ENCODE results near the gene NCOA1.
"Not testable (repeated sequence)": the region's sequence is repeated elsewhere in the genome, so short reads cannot be mapped to it uniquely, and the experiment has no call there.

Gene NCOA1

DNA sequence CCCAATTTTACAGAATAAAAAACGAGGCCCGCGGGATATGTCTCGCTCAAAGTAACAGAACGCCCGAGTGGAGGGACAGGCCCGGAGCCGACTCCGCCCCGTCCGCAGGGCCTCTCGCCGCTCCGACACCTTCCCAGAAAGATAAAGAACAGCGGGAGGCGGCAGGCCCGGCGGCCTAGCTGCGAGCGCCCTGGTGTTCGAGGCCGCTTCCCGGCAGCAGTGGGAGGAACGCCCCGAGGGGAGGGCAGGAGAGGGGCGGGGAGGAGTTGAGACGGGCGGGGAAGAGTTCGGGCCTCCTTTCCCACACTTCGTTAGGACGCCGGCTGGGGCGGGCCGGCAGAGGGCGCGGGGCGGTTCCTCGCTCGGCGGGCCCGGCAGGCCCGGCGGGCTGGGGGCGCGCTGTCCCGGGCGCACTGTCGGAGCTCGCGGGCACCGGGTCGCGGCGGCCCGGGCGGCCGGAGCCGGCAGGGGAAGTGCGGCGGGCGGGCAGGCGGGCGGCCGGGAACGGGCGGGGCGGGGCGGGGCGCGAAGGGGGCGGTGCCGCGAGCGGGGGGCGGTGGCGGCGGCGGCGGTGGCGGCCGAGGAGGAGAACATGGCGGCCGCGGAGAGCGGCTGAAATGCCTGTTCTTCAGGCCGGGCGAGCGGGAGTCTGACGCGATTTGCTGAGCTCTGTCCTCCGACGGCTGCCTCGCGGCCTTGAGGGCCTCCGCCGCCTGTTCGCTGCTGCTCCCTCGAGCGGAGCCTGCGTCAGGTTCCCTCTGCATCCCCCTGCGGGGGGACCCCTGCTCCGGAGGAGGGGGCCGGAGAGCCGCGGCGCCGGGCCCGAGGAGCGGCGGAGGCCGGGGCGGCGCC, at the start of gene NCOA1:
Gene NCOA1 (plus strand): TSS at position 565 of the 852 bp plus-strand sequence. CDS start 167,424 bp downstream, outside the sequence.
- peak; percentile 66 for DNase-seq

DNA sequence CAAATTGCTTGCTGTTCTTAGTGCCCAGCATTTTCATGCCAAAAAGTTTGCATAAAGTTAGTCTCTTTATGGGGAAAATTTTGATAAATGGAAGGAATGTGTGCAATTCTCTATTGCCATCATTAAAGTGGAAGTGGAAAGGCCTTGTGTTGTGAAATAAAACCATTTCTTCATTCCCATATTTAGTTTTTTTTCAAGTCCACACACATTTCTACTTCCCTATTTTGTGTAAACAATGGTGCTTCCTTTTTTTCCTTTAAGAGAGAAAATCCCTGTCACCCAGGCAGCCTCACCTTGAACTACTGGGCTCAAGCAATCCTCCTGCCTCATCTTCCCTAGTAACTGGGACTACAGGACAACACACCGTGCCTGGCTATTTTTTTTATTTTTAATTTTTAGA, 42.3 kb upstream of the NCOA1 start:
- no peak for DNase-seq

DNA sequence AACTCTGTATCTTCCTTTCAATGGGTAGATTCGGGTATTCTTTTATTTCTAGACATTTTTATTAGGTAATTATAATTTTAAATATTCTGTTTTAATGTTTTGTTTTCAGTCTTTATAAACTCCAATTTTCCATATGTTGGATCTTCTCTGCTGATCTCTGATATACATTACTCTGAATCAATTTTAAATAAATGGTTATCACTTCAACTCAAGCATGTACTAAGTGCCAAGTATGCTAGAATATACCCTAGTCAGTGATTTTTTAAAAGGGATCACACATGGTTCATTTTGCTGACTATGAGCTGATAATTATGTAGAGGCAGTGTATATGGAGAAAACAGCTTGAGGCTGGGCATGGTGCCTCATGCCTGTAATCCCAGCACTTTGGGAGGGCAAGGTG, 41.7 kb upstream of the NCOA1 start:
- DNase-seq: no peak

DNA sequence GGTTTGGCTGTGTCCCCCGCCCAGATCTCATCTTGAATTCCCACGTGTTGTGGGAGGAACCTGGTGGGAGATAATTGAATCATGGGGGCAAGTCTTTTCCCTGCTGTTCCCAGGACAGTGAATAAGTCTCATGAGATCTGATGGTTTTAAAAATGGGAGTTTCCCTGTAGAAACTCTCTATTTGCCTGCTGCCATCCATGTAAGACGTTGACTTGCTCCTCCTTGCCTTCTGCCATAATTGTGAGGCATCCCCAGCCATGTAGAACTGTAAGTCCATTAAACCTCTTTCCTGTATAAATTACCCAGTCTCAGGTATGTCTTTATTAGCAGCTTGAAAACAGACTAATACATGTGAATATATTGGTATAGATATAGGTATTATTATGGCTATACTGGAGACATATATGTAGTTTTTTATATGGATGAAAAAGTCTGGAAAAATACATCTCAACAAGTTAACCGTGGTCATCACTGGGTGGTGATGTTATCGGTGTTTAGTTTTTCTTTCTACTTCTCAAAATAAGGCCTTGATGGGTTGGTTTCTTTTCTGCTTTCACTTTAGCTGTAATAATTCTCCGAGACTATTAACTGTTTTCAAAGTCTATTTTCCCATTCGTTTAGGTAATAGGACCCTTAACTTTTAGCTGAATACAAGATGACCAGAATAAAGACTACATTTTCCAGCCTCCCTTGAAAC, 39.1 kb upstream of the NCOA1 start:
- no peak for DNase-seq

DNA sequence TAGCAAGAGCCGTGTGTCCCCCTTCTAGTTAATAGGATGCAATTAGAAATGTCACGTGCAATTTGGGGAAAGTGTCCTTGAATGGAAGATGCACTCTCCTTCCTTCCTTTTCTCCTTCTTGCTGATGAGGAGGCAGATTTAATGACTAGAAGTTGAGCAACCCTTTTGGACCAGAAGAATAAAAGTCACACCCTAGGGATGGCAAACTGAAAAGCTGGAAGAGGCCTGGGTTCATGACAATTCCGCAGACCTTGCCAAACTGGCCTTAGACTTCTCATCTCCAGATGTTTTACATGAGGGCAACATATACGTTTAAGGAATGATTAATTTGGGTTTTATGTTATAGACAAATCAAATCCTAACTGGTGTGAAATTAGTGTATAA, 38.6 kb upstream of the NCOA1 start:
- no peak for DNase-seq

DNA sequence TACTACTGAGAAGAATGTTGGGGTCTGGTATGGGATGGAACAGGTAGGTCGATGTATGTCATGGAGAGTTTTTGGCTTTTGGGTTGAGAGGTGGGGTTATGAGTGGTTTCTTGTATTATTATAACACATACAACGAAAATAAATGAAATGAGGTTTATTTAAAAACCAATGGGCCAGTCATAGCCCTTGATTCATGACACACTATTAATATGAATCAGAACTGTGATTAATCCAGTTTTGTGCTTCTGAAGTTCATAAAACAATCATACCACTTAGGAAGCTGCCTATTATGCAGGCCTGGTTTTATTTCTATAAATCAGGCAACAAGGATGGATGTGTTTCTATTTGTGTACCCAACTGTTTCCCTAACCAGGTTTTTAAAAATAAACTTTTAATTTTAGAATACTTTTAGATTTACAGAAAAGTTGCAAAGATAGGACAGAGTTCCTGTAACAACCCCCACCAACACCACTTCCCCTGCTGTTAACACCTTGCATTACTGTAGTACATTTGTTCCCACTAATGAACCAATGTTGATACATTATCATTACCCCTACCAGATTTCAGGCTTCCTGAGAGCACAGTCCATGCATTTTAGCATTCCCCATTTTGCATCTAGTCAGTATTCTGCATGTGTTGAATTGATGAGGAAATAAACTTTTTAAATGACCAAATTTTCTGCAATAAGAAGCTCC, 37.5 kb upstream of the NCOA1 start:
- DNase-seq: no peak

DNA sequence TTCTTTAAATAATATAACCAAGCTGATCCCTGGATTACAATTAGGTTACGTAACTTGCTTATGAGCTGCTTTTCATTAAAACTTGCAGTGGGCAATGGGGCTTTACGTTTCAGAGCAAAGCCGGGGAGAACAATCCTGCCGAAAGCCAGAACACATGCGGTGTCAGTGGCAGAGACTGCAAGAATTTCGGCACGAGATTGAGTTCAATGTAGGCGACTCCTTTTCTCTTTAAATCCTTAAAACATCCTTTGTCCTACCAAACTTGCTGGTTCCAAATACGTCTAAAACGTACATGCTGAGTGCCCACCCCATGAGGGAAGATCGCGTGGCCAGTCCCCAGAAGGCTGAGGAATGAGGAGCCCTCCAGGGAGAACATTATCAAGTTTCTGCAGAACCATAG, 36.8 kb upstream of the NCOA1 start:
- DNase-seq: no peak

DNA sequence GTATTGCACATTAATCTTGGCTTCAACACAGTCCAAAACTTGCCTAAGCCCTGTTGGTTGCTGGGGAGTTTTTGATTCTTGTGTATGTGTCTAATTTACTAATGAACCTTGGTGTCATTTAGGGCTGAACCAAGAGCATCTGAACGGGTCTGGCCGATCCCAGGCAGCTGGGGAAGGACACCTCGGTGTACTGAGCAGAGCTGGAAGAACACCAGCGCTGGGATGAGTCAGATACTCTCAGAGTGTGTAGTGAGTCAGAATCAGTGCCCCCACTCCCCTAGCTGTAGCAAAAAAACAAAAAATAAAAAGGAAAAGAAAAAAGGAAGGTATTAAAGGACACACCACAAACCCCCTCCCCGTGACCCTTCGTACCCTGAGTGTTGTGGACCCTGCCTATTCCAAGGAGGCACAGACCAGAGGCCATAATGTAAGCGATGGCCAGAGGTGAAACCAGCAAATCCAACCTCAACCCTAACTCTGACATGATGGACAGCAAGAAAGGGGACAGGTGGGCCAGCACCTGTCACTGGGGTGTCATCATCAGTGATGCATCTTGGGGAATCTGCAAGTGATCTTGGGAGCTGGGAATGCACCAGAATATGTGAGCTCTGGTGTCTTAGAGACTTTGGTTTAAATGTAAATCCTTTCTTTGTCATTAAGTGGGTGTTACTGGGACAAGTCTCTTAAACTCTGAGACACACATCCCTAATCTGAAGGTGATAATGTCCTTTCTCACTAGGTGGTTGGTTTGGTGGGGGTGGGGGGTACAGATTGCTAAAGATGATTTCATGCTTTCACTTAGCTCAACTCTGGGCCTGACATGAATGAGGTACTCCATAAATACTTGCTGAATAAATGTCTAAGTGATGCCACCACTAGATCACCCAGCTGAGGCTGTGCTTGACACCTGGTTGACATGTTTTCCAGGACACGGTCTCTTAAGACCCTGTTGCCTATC, 34.2 kb upstream of the NCOA1 start:
- no peak for DNase-seq

DNA sequence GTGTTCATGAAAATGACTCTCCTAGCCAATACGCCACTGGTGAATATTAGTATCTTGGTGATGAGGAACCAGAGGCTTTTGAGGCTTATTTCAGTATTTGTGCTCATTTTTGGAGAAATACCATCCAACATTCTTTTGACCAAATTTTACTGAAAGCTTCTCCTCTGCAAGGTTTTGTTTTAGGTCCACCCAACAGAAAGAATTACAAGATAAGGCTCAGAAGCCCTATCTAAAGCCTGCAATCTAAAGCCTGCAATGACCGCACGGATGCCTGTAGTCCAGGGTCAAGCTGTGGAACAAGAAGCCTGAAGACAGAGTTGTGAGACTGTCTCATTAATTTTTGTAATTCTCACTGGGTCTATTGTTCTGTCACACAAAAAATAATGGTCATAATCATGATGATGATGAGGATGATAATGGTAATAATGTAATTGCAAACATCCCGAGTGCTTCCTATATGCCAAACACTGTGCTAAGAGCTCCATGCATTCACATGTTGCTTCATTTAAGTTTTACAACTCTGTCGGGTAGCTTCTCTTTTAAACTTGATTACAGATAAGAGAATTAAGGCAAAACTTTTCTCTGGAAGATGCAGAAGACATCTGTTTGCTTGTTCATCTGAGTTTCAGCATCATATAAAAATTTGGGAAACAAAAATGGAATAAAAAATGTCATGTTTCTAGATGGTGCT, 33.2 kb upstream of the NCOA1 start:
- DNase-seq: no peak

DNA sequence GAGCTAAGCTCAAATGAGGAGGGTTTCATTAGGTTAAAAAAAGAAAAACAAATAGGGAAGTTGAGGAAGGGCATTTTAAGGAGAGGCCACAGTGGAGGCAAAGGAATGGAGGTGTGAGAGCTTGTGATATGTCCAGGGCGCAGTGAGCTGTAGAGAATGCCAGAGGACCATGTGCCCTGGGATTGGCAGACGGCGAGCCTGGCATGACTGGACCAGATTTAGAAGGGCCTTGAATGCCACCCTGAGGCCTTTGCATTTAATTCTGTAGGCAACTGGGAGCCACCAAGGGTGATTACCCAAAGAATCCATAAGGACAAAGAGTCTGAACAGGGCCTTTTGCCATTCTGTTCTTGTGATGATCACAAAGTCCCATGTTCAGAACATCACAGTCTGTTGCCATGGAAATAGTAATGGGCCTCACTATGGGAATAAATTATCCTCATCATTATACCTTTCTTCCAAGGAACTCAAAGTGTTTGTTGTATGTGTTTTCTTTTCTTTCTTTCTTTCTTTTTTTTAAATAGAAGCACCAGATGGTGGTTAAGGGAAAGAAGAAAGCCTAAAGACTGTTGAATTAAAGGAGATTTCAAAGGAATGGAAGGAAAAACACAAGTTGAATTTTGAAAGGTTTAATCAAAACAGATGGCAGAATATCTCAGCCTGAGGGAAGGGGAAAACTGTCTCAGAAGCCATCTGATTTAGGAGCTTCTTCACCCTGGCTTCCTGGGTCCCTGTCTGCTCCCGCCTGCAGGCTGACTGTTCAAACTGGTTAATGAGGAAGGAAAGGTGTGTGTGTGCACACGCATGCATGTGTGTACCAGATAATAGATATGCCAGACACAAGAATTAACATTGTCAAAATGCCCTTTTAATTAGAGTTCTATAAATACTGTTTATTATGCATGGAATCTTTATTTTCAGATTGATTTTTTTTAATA, 31.6 kb upstream of the NCOA1 start:
- no peak for DNase-seq

DNA sequence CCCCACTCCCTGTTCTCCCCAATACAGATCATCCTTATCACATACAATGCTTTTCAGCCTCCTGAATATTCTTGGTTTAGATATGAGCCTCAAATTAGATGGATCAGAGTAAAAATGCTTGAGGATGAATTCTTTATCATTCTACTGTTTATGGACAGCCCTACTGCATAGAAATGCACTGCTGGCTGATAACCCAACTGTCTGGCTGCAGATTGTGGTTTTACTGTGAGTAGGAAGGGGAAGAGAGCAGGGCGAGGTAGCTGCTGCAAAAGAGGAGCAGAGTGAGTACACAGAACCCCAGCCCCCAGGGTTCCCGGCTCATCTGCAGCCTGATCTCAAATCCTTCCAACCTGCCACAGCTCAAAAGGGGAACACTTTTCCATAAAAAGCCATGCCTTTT, 29.4 kb upstream of the NCOA1 start:
- DNase-seq: no peak

DNA sequence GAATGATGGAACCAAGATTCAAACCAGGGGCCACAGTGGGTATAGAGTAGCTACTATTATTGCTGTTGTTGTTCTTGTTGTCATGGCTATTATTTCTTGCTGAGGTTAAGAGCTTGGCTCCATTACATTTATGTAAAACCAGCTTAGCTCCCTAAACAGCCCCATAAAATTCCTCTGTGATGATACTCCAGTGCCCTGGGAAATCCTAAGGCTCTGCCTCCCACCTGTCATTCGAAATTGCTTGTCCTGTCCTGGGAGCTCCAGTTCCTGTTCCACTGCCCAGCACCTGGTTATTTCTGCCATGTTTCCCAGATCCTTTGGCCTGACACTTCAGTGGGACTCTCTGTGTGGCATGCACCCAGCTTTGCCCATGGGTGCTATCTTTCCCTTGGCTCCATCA, 27.8 kb upstream of the NCOA1 start:
- no peak for DNase-seq

DNA sequence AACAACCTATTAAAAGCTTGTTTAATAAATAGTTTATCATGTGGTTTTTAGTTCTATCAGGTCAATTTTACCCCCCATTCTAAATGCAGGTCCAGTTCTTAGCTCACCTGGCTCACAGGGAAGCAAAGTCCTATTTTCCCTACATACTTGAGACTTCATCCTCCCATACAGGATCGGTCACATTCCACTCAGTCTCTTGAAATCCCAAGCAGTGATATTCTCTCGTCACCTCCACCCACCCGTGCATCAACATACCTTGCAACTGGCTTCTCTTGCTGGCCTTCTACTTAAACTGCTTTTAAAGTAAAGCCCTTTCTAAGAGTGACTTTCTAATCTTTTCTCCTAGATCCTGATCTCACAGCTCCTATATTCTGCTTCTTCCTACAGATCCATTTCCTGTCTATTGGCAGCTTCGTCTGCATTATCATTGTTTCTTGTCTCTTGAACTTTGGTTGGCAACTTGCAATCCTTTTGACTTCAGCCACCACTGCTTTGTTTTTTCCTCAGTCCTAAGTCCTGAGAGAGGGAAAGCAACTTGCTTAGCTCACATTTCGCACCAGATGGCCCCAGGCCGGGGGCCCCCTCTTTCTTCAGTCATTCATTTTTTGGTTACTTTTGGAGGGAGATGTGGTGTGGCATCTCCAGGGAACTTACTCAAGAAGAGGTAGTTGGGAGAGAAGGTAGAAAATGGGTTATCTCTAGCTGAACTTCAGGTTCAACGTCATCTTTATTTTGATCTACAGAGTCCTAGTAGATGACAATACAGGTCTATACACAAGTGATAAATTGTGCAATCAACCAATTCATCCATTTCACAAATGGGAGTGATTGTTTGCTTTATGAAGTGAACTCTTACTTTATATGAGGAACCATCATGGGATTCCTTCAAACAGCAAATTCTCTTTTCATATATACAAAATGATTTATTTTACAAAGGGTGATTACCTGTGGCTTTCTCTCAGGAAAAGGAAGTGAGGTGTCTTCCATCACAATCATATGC, 23.9 kb upstream of the NCOA1 start:
- no peak for DNase-seq

DNA sequence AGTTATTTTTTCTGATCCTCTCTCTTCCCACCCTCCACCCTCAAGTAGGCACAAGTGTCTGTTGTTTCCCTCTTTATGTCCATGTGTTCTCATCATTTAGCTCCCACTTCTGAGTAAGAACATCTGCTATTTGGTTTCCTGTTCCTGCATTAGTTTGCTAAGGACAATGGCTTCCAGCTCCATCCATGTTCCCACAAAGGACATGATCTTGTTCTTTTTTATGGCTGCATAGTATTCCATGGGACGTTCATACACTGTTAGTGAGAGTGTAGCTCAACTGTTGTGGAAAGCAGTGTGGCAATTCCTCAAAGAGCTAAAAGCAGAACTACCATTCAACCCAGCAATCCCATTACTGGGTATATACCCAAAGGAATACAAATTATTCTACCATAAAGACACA, 22.6 kb upstream of the NCOA1 start:
- not testable (repeated sequence) for DNase-seq

DNA sequence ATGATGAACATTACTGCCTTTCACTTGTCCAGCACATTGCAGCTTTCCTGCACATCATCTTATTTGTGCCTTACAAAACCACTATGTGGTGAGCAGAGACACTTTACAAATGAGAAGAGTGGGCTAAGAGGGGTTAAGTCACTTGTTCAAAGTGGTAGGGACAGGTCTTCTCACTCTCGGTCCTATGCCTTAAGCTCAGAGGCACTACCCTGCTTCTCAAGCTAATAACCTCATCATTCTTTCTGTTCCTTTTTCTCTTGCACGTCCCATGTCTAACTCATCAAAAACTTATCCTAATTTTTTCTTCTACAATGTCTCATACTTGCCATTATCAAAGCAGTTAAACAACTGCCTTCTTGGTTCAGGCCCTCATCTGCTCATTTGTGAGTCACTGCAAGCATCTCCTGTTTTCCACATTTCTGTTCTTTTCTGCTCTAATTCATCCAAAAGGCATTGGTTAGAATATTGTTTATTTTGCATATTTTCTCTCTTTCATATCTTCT, 21.9 kb upstream of the NCOA1 start:
- no peak for DNase-seq

DNA sequence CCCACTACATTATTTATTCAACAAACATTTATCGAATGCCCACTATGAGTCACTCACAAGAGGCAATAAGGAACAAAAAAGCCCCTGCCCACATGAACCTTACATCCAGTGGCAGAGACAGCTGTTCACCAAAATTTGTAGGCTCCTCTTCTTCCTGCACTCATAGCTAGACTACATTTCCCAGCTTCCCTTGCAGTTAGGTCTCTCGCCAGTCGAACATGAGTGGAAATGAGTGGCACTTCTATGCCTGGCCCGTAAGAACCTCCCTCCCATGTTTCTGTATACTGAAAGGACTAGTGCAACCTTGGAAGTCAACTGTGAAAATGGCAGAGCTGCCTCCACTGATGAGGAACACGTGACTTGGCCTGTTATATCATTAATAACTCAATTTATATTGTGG, 19.4 kb upstream of the NCOA1 start:
- DNase-seq: no peak

DNA sequence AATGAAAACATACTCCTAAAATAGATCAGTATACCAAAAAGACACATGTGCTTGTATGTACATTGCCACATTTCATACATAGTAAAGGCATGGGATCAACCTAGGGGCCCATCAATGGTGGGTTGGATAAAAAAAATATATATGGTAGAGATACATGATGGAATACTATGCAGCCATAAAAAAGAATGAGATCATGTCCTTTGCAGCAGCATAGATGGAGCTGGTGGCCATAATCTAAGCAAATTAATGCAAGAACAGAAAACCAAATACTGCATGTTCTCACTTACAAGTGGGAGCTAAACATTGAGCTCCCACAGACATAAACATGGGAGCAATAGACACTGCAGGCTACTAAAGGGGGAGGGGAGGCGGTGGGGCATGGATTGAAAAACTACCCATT, 18.6 kb upstream of the NCOA1 start:
- no peak for DNase-seq

DNA sequence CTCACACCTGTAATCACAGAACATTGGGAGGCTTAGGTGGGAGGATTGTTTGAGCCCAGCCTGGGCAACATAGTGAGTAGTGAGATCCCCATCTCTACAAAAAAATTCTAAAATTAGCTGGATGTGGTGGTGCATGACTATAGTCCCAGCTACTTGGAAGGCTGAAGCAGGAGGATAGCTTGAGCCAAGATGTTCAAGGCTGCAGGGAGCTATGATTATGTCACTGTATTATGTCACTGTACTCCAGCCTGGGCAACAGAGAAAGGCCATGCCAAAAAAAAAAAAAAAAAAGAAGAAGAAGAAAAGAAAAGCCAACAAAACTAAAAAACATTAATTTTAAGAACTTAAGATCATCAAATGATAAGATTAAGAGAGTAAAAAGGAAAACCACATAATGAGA, 17.4 kb upstream of the NCOA1 start:
- no peak for DNase-seq

DNA sequence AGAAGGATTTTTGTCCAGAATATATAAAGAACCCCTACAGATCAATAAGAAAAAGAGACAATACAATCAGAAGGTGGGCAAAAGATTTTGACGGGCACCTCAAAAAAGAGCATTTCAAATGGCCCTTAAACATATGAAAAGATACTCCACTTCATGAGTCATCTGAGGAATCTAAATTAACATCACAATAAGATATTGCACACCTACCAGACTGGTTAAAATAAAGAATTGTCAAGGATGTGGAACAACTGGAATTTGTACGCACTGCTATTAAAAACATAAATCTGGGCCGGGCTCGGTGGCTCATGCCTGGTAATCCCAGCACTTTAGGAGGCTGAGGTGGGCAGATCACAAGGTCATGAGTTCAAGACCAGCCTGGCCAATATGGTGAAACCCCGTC, 17.0 kb upstream of the NCOA1 start:
- DNase-seq: no peak

All from KG1 (cell line).